Trophoblast cell (in vitro differentiated cells and primary cell): ENCODE results near the gene UNC13A.
"Not testable (repeated sequence)": the region's sequence is repeated elsewhere in the genome, so short reads cannot be mapped to it uniquely, and the experiment has no call there.

Experiments
- DNase-seq, 2 donors: peaks; one replicate each; pipeline ENCODE4 v3.0.0-alpha.2; 2016
- H2AFZ ChIP-seq: 2 replicates; pipeline ENCODE4 v1.6.1; 2013; ENCODE audit warnings: low read length, moderate library complexity, mild to moderate bottlenecking; ENCODE audit not compliant: insufficient read depth, poor library complexity
- H2AK5ac ChIP-seq: 2 replicates; pipeline ENCODE4 v1.6.1; 2013; ENCODE audit warnings: mild to moderate bottlenecking, low read length
- H2BK120ac ChIP-seq: 2 replicates; pipeline ENCODE4 v1.6.1; 2013; ENCODE audit warnings: low read length, mild to moderate bottlenecking, moderate library complexity; ENCODE audit not compliant: insufficient read depth, poor library complexity
- H2BK12ac ChIP-seq: 2 replicates; pipeline ENCODE4 v1.6.1; 2013; ENCODE audit warnings: mild to moderate bottlenecking, low read length, moderate library complexity
- H2BK5ac ChIP-seq: 2 replicates; pipeline ENCODE4 v1.6.1; 2013; ENCODE audit warnings: low read length, low read depth, moderate library complexity, mild to moderate bottlenecking; ENCODE audit not compliant: poor library complexity
- H3K14ac ChIP-seq: 2 replicates; pipeline ENCODE4 v1.6.1; 2013; ENCODE audit warnings: mild to moderate bottlenecking, low read length
- H3K18ac ChIP-seq: 2 replicates; pipeline ENCODE4 v1.6.1; 2013; ENCODE audit warnings: mild to moderate bottlenecking, low read length
- H3K23ac ChIP-seq: 2 replicates; pipeline ENCODE4 v1.6.1; 2013; ENCODE audit warnings: low read length
- H3K27ac ChIP-seq: 2 replicates; pipeline ENCODE4 v1.5.1; 2013; ENCODE audit warnings: low read depth, mild to moderate bottlenecking, inconsistent platforms, low read length, moderate library complexity
- H3K27me3 ChIP-seq: 2 replicates; pipeline ENCODE4 v1.6.1; 2013; ENCODE audit warnings: inconsistent platforms, mild to moderate bottlenecking, low read length, moderate library complexity; ENCODE audit not compliant: insufficient read depth
- H3K36me3 ChIP-seq, 2 experiments: 1 replicate in 1 of 2; 2 replicates in 1 of 2; pipeline ENCODE4 v1.6.1; 2013; ENCODE audit warnings: low read length in 2 of 2, mild to moderate bottlenecking in 2 of 2, moderate library complexity in 1 of 2; ENCODE audit not compliant: insufficient read depth in 2 of 2, control insufficient read depth in 1 of 2
- H3K4ac ChIP-seq: 2 replicates; pipeline ENCODE4 v1.6.1; 2013; ENCODE audit warnings: low read depth, mild to moderate bottlenecking, low read length, moderate library complexity
- H3K4me1 ChIP-seq, 2 experiments: 1 replicate in 1 of 2; 2 replicates in 1 of 2; pipeline ENCODE4 v1.6.1; 2013; ENCODE audit warnings: low read length in 2 of 2, mild to moderate bottlenecking in 2 of 2, moderate library complexity in 1 of 2; ENCODE audit not compliant: insufficient read depth in 2 of 2, control insufficient read depth in 1 of 2
- H3K4me2 ChIP-seq: 2 replicates; pipeline ENCODE4 v1.6.1; 2013; ENCODE audit warnings: inconsistent platforms, mild to moderate bottlenecking, low read length, moderate library complexity
- H3K4me3 ChIP-seq: 2 replicates; pipeline ENCODE4 v1.5.1; 2013; ENCODE audit warnings: mild to moderate bottlenecking, low read depth, low read length, inconsistent platforms
- H3K79me1 ChIP-seq: one replicate; pipeline ENCODE4 v1.6.1; 2013; ENCODE audit warnings: low read length
- H3K79me2 ChIP-seq: 2 replicates; pipeline ENCODE4 v1.6.1; 2013; ENCODE audit warnings: low read length, mild to moderate bottlenecking; ENCODE audit not compliant: control insufficient read depth, insufficient read depth, poor library complexity
- H3K9ac ChIP-seq: 2 replicates; pipeline ENCODE4 v1.6.1; 2013; ENCODE audit warnings: mild to moderate bottlenecking, low read length
- H3K9me3 ChIP-seq: 2 replicates; pipeline ENCODE4 v1.6.1; 2013; ENCODE audit warnings: low read depth, mild to moderate bottlenecking, control low read depth, inconsistent platforms, low read length; ENCODE audit not compliant: insufficient read depth
- H4K12ac ChIP-seq: 2 replicates; pipeline ENCODE4 v1.6.1; 2013; ENCODE audit warnings: low read depth, mild to moderate bottlenecking, low read length, moderate library complexity
- H4K8ac ChIP-seq: 2 replicates; pipeline ENCODE4 v1.6.1; 2013; ENCODE audit warnings: low read depth, mild to moderate bottlenecking, low read length, moderate library complexity
- H4K91ac ChIP-seq: one replicate; pipeline ENCODE4 v1.6.1; 2013; ENCODE audit warnings: low read depth, mild to moderate bottlenecking, low read length, moderate library complexity
- WGBS: extraction: QIAGEN DNeasy Blood & Tissue Kit; methylation state at CpG from one replicate; pipeline ENCODE4 v1.1.7; 2013; ENCODE audit warnings: missing lambda C conversion rate; ENCODE audit not compliant: insufficient read length, insufficient coverage; ENCODE audit errors: extremely low coverage; 5-methylcytosine and 5-hydroxymethylcytosine counted together

Gene UNC13A

GRCh38 chr19:17590866-17591265, 97.3 kb downstream of the UNC13A start:
- H2BK12ac ChIP-seq = no peak overlapping the region
- H3K9me3 ChIP-seq = no peaks in the 10 kb centered on the region
- no peaks in the 10 kb centered on the region for H3K4me1 ChIP-seq
- H4K8ac ChIP-seq = no peak overlapping the region
- H3K4me3 ChIP-seq = no peak overlapping the region
- H4K12ac ChIP-seq = no peak overlapping the region
- no peak overlapping the region for H3K9ac ChIP-seq
- no peaks in the 10 kb centered on the region for H3K27me3 ChIP-seq
- no peak overlapping the region for H3K18ac ChIP-seq
- no peak overlapping the region for H2BK5ac ChIP-seq
- no peak overlapping the region for H3K4me2 ChIP-seq
- no peak overlapping the region for H3K14ac ChIP-seq
- H2AK5ac ChIP-seq = no peak overlapping the region
- DNase-seq = no peak
- no peaks in the 10 kb centered on the region for H3K36me3 ChIP-seq
- H2AFZ ChIP-seq = no peak overlapping the region
- no peaks in the 10 kb centered on the region for H3K79me1 ChIP-seq
- no peak overlapping the region for H2BK120ac ChIP-seq
- H3K4ac ChIP-seq = no peak overlapping the region
- H3K23ac ChIP-seq = no peak overlapping the region
- no peak overlapping the region for H4K91ac ChIP-seq
- WGBS = no CpG with 5 or more reads among the region's 1 CpG
- no peak overlapping the region for H3K27ac ChIP-seq
- no peaks in the 10 kb centered on the region for H3K79me2 ChIP-seq

GRCh38 chr19:17585395-17585794, 102.8 kb downstream of the UNC13A start:
- H3K27me3 ChIP-seq, H2AFZ ChIP-seq, H2BK12ac ChIP-seq, H3K14ac ChIP-seq, H4K8ac ChIP-seq, H4K91ac ChIP-seq, H2AK5ac ChIP-seq, H3K9ac ChIP-seq, H3K4me1 ChIP-seq, H3K4me3 ChIP-seq, H3K9me3 ChIP-seq, H3K4me2 ChIP-seq, H4K12ac ChIP-seq, H3K18ac ChIP-seq, H2BK5ac ChIP-seq, H2BK120ac ChIP-seq, H3K79me2 ChIP-seq, H3K79me1 ChIP-seq, H3K23ac ChIP-seq, H3K4ac ChIP-seq, H3K27ac ChIP-seq: not testable (repeated sequence)
- DNase-seq = peak in 1 of 2 donors; percentile 24
- peaks cover 18 to 23% of the 10 kb centered on the region in 2 experiments for H3K36me3 ChIP-seq
- no CpG with 5 or more reads among the region's 7 CpGs for WGBS

GRCh38 chr19:17584132-17584531, 104.0 kb downstream of the UNC13A start:
- no peak overlapping the region for H3K23ac ChIP-seq
- H3K27ac ChIP-seq = no peak overlapping the region
- no peak overlapping the region for H3K4me3 ChIP-seq
- no peaks in the 10 kb centered on the region for H3K79me1 ChIP-seq
- no peak overlapping the region for H3K14ac ChIP-seq
- no peak overlapping the region for H3K4ac ChIP-seq
- no peak overlapping the region for H2BK5ac ChIP-seq
- H3K27me3 ChIP-seq = no peaks in the 10 kb centered on the region
- no peak overlapping the region for H2AK5ac ChIP-seq
- peaks cover 25 to 29% of the 10 kb centered on the region in 2 experiments for H3K36me3 ChIP-seq
- no peaks in the 10 kb centered on the region for H3K79me2 ChIP-seq
- WGBS = no CpG with 5 or more reads among the region's 3 CpGs
- no peak overlapping the region for H3K9ac ChIP-seq
- H3K9me3 ChIP-seq = no peaks in the 10 kb centered on the region
- DNase-seq = no peak
- H3K18ac ChIP-seq = no peak overlapping the region
- no peak overlapping the region for H2BK12ac ChIP-seq
- H4K91ac ChIP-seq = no peak overlapping the region
- H4K8ac ChIP-seq = no peak overlapping the region
- H3K4me1 ChIP-seq = no peaks in the 10 kb centered on the region
- no peak overlapping the region for H2AFZ ChIP-seq
- H3K4me2 ChIP-seq = no peak overlapping the region
- no peak overlapping the region for H4K12ac ChIP-seq
- H2BK120ac ChIP-seq = no peak overlapping the region

DNA sequence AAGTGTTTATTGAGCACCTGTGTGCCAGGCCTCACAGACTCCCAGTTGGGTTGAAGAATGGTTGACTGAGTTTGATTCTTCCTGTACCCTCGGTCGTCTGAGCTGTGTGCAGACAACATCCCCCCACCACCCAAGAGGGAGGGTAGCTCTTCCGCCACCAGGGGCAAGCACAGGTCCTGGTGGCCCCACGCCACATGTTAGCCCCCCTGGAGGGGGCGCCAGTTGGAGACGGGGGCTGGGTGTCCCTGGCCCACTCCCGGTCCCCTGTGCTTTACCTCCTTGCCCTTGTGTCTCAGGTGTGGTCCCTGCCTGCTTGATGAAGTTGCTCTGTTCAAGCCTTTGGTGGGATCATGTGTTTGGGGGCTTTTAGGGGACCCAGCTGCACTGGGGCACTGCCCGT, 105.5 kb downstream of the UNC13A start:
- Histone ChIP-seq H4K8ac (no peak overlapping the region), H3K9me3 (peaks cover 2% of the 10 kb centered on the region), H3K23ac (no peak overlapping the region), H3K9ac (no peak overlapping the region), H2AK5ac (no peak overlapping the region), H2AFZ (no peak overlapping the region), H3K27me3 (no peaks in the 10 kb centered on the region), H4K12ac (no peak overlapping the region), H3K79me1 (no peaks in the 10 kb centered on the region), H3K18ac (no peak overlapping the region), H2BK120ac (no peak overlapping the region), H3K4me1 (no peaks in the 10 kb centered on the region), H3K14ac (no peak overlapping the region), H3K4ac (no peak overlapping the region), H3K4me3 (no peak overlapping the region), H4K91ac (no peak overlapping the region), H3K4me2 (no peak overlapping the region), H2BK5ac (no peak overlapping the region), H3K36me3 (peaks cover 34 to 39% of the 10 kb centered on the region in 2 experiments), H3K27ac (no peak overlapping the region), H2BK12ac (no peak overlapping the region), H3K79me2 (no peaks in the 10 kb centered on the region)
- no peak for DNase-seq
- no CpG with 5 or more reads among the region's 8 CpGs for WGBS
